Measurements from ENCODE around the gene IDH2.

DNA sequence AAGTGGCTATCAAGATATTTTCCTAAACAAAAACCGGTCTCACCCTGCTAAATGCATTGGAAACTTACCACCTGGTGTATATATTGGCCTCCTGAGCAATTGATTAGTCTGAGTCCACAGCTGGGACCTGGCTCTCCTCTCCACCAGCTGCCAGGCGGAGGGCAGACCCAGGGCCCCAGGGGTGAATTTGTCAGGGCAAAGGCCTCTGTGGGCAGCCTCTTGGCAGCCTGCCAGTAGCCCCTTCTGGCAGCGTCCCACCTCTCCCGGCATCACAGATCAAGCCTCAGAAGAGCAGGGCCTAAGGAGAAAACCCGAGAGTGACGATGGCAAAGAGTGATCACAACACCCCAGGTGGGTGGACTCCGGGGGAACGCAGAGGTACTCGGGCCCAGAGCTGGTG is 43.0 kb upstream of the IDH2 start:
- TF ChIP-seq, protein P1, sequence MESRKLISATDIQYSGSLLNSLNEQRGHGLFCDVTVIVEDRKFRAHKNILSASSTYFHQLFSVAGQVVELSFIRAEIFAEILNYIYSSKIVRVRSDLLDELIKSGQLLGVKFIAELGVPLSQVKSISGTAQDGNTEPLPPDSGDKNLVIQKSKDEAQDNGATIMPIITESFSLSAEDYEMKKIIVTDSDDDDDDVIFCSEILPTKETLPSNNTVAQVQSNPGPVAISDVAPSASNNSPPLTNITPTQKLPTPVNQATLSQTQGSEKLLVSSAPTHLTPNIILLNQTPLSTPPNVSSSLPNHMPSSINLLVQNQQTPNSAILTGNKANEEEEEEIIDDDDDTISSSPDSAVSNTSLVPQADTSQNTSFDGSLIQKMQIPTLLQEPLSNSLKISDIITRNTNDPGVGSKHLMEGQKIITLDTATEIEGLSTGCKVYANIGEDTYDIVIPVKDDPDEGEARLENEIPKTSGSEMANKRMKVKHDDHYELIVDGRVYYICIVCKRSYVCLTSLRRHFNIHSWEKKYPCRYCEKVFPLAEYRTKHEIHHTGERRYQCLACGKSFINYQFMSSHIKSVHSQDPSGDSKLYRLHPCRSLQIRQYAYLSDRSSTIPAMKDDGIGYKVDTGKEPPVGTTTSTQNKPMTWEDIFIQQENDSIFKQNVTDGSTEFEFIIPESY (CRISPR knock-in tag; IDR thresholded peaks at IDR 0.05), result no peak
- TF ChIP-seq SSRP1 (CRISPR knock-in tag; IDR thresholded peaks at IDR 0.05) (no peak), ZNF232 (CRISPR knock-in tag; IDR thresholded peaks at IDR 0.05; ENCODE audit: borderline replicate concordance) (no peak), ZNF331 (CRISPR knock-in tag; IDR thresholded peaks at IDR 0.05) (no peak), ARID2 (CRISPR knock-in tag; IDR thresholded peaks at IDR 0.05; ENCODE audit: borderline replicate concordance) (no peak), POLR2A (IDR thresholded peaks at IDR 0.05; ENCODE audit: insufficient read depth in 1 of 2, low read depth in 2 of 2, low read length in 2 of 2) (no peak), ZNF790 (CRISPR knock-in tag; IDR thresholded peaks at IDR 0.05; ENCODE audit: borderline replicate concordance) (no peak), CREM (IDR thresholded peaks at IDR 0.05) (no peak), CREM (CRISPR knock-in tag; IDR thresholded peaks at IDR 0.05) (no peak), POLR2AphosphoS5 (IDR thresholded peaks at IDR 0.05; ENCODE audit: low read depth, low read length) (no peak), BHLHE40 (IDR thresholded peaks at IDR 0.05; ENCODE audit: low read length) (no peak), CBFB (CRISPR knock-in tag; IDR thresholded peaks at IDR 0.05) (no peak), EP300 (IDR thresholded peaks at IDR 0.05; ENCODE audit: low read depth in 2 of 2, low read length in 2 of 2) (no peak), EP300 (CRISPR knock-in tag; IDR thresholded peaks at IDR 0.05; ENCODE audit: borderline replicate concordance) (no peak)
